GM18508 (cell line): Measurements from ENCODE around the gene BACH2.
"Not testable (repeated sequence)": the region's sequence is repeated elsewhere in the genome, so short reads cannot be mapped to it uniquely, and the experiment has no call there.

ENCODE experiments used
- ATAC-seq: cut with Tn5 transposase; IDR thresholded peaks from one replicate; pipeline ENCODE4 v1.9.1; 2021; ENCODE audit warnings: moderate number of reproducible peaks; ENCODE audit not compliant: insufficient read depth, unreplicated experiment

The BACH2 gene

DNA sequence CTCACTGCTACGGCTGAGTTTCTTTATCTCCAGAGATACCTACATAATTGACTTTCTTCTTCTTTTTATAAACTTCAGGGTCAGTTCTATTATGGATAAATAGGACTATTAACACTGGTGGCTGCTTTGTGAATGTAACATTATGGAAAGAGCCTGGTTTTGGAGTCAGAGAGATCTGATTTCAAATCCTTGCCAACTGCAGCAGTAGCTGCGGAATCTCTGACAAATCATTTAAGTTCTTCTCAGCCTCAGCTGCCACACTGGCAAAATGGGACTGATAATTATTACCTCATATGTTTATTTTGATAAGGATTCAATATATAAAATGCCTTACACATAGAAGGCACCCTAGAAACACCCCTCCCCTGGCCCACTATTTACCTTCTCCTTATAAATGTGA, 160.5 kb downstream of the BACH2 start:
- ATAC-seq: no peak

DNA sequence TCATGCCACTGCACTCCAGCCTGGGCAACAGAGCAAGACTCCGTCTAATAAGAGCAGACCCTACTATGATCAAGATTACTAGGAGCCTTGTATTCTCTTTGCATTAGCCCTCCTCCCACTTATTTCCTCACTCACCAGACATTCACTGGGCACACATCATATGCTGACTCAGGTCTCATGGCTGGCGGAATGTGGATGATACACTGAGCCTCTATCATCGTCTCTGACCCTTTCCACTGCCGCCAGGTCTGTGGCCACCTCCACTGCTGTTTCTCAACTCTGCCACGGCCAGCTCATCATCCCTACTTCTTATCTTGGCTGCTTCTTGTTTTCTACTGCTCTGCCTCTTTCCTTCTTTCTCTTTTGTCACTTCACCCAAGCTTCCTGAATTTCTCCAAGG, 161.0 kb downstream of the BACH2 start:
- no peak for ATAC-seq

DNA sequence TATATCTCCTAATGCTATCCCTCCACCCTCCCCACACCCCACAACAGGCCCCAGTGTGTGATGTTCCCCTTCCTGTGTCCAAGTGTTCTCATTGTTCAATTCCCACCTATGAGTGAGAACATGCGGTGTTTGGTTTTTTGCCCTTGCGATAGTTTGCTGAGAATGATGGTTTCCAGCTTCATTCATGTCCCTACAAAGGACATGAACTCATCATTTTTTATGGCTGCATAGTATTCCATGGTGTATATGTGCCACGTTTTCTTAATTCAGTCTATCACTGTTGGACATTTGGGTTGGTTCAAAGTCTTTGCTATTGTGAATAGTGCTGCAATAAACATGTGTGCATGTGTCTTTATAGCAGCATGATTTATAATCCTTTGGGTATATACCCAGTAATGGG, 163.0 kb downstream of the BACH2 start:
- ATAC-seq: not testable (repeated sequence)

DNA sequence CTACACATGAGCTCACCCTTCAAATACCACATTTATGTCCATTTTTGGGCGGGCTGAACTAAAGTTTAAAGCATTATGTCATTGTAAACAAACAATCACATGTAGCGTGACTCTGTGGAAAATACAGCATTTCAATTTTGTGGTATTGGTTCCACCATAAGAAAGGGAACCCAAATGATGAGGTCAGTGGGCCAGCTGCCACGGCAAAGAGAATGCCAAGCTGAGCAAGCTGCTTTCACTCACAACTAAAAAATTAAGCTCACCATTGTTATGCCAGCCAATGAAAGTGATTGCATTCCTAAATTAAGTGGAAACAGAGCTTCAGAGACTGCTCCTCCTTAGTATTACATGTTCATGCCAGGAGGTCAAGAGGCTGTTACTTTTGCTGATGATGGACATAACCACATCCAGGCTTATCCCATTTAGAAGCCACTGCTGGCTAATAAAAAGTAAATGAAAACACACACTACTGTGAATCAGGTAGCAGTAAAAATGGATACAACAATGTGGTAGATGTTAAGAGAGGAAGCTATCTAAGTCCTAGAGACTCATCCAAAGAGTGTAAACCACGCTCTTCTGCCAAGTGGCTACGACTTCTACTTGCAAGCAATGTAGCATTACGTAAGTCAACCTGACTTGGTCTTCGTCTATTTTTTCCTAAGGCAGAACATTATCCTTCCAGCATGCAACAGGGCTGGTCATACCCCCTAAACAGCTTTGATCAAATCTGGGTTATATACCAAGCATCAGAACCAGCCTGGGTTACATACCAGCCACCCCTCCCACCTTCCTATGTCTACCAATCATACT, 164.8 kb downstream of the BACH2 start:
- ATAC-seq: no peak

DNA sequence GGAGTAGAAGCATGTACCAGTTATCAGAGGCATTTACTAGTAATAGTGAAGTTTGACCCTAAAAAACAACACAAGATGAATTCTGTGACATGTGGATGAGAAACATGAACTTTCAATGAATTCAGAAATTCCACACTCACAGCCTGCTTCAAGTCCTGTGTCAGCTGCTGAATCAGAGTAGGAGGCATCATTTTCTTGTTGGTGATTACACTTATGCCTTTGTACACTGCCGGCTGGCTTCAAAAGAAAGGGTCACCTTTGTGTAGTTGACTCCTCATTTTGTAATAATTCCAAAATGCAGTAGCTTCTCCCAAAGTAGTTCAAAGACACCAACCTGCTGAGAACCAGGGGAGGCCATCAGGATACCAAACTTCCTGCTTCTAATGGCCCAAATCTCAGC, 165.5 kb downstream of the BACH2 start:
- no peak for ATAC-seq

DNA sequence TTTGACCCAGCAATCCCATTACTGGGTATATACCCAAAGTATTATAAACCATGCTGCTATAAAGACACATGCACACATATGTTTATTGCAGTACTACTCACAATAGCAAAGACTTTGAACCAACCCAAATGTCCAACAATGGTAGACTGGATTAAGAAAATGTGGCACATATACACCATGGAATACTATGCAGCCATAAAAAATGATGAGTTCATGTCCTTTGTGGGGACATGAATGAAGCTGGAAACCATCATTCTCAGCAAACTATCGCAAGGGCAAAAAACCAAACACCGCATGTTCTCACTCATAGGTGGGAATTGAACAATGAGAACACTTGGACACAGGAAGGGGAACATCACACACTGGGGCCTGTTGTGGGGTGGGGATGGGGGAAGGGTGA, 168.0 kb downstream of the BACH2 start:
- not testable (repeated sequence) for ATAC-seq

DNA sequence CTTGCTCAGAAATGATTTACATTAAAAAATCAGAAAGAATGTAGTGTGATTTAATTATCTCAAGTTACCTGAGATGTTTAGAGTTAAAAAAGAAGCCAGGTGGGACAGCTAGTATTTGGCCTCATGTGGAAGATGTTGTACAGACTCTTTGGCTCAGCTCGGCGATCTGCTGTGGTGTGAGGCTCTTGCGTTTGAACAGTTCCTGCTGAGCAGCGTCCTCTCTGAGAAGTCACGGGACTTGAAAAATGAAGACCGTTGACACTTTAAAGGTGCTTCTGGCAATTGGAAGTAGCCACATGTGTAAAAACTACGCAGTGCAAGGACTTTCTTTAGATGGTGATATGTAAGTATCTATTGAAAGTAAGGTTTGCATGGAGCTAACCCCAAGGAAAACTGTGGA, 169.0 kb downstream of the BACH2 start:
- no peak for ATAC-seq

DNA sequence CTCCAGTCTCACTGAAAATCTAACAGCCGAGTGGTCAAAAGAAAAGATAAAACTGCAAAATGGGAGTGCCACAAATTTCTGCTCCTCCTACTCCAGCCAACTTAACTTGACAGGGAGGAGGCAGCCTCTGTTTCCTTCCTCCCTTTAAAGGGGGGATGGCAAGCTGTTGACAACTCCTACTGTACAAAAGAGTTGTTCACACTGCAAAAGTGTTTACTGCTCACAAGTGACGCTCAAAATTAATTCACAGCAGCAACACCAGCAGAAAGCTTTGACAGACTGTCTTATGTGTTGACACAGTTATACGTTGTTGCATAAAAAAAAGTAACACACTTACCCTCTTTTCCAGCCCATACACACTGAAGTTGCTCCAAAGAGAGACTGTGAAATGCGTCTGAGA, 169.8 kb downstream of the BACH2 start:
- no peak for ATAC-seq

DNA sequence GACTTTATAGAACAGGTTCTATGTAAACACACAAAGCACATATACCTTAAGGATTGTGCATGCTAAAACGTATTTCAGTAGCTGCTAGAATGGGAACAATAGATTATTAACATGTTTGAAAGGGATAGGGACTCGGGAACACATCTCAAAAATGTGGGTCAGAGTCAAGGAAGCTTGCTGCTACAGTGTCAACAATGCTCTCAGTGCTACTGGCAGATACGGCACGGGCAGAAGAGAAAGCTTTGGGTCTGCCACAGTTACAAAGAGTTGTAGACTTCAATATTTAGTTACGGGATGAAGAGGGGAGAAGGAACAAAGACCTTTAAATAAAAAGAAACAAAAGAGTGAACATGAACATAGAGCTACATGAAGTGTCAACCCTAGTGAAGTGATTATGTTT, 170.5 kb downstream of the BACH2 start:
- no peak for ATAC-seq

DNA sequence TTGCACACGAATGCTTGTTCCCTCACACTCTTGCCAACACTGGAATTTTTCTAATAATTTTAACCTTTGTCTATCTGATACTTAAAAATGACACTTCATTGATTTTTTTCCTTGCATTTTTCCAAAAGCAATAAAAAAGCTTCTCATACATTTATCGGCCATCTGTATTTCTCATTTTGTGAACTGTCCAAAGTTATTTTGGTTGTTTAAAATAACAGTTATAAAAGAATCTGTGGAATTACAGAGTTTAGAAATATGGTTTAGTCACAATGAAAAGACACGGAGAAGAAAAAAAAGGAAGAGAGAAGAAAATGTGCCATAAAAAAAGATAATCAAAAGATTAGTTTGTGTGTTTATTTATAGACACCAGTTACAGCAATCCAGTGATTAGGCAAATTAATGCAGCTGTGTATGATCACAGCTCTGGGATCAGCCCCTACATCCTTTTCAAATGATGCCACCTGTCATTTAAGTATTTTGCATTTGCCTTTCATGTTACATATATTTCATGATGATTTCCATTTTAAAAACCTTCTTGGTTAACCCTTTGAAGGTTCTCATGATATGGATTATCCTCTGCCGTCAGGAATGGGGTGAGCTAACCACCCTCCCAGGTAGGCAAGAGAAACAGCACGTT, 171.7 kb downstream of the BACH2 start:
- ATAC-seq: no peak

DNA sequence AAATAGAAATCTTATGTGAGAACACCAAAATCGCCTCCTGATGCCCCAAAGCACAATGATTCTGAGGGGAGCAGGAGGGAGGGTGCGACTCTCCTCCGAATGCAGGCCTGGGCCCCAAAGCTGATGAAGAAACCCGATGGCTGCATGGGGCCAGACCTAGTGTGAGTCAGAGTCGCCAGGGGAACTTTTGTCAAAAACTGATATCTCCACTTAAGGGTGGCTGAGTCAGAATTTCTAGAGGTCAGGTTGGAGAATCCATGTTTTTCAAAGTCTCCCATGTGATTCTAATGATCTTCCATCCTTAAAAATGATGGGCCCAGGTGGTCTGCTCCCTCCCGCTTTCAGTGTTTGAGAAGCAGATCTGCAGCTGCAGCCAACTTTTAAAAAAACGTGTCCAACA, 172.8 kb downstream of the BACH2 start:
- no peak for ATAC-seq

DNA sequence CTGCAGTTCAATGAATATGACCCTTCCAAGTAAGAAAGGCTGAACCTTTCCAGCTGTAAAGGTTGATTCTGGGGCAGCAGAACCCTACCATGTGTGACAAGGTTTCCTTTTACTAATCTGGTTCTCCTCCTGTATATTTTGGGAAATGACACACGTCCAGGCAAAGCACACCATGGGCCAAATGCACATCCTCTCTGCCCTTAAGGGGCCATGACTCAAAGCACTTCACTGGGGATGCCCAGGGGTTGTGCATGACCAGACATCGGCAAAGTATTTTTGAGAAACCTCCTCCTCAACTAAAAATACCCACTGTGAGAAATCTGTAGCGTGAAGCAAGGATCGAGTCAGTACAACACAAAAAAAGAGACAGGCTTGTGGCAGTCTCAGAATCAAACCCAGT, 174.7 kb downstream of the BACH2 start:
- ATAC-seq: no peak

DNA sequence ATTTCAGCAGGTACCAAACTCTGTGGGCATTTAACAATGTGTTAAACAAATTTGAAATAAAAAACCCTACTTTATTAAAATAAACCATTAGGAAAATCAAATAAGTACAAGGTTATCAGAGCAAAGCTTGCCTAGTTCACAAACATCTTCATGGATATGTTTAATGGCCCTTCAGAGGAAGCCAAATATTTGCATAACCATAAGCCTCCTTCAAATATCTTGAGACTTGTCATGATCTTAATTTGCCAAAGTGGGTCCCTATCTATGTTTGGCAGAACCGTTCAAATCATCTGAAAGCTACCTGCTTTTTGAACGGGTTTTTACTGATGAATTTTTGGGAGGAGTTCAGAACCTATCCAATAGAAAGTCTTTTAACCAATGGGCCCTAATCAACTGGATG, 176.3 kb downstream of the BACH2 start:
- no peak for ATAC-seq

DNA sequence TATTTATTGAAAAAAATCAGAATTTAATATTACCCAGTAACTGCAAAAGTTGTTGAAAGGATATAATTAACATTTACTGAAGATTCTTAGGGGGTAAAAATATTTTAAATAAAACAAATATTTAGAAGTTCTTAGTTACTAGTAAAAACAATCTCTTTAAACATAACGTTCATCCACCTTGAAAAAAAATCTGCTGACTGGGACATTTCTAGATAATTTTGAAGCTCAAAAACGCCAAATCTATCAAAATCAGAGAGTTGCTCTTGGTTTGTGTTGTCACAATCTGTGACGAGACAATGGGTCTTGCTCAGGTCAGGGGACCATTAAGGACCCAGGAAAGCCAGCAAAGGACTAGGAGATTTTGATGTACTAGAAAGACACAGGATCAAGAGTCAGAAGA, 177.0 kb downstream of the BACH2 start:
- no peak for ATAC-seq

DNA sequence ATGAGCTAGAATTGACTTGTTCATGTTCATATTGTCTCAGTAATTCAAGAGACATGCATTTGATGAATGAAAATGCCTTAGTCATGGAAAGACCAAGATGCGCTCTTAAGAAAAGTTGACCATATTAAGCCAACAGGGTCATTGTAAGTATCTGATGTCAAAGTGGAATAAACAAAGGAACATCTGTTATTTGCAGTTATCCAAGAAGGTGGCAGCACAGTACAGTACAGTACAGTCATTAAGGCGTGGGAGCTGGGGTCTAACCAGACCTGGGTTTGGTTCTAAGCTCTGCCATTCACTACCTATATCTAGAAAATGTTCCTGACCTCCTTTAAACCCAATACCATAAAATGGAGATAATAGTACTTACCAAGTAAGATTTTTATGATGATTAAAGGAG, 178.1 kb downstream of the BACH2 start:
- ATAC-seq: no peak

DNA sequence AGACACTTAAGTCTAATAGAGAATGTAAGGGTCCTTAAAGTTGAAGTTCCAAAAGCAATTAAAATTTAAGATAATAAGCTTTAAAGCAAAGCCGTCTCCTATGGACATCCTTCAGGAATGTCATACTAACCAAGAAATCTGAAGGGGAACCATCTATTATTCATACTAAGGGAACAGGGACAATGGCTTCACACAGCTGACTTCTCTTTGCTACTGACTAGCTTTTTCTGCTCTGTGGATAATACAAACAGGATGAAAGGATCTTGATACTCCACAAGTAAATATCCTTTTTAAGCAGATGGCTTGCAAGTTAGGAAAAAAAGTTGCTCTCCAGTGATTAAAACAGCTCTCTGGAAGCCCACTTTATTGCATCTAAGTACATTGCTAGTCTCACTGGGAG, 178.6 kb downstream of the BACH2 start:
- ATAC-seq: no peak

DNA sequence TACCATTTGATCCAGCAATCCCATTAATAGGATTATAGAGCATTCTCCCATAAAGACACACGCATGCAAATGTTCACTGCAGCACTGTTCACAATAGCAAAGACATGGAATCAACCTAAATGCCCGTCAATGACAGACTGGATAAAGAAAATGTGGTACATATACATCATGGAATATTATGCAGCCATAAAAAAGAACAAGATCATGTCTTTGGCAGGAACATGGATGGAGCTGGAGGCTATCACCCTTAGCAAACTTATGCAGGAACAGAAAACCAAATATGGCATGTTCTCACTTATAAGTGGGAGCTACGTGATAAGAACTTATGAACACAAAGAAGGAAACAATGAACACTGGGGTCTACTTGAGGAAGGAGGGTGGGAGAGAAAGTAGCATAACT, 180.5 kb downstream of the BACH2 start:
- not testable (repeated sequence) for ATAC-seq

DNA sequence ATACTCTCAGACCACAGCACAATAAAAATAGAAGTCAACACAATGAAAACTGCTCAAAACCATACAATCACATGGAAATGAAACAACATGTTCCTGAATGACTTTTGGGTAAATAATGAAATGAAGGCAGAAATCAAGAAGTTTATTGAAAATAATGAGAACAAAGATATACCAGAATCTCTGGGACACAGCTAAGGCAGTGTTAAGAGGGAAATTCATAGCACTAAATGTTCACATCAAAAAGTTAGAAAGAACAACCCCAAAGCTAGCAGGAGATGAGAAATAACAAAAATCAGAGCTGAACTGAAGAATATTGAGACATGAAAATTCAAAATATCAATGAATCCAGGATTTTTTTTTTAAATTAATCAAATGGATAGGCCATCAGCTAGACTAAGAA, 183.3 kb downstream of the BACH2 start:
- ATAC-seq: no peak

DNA sequence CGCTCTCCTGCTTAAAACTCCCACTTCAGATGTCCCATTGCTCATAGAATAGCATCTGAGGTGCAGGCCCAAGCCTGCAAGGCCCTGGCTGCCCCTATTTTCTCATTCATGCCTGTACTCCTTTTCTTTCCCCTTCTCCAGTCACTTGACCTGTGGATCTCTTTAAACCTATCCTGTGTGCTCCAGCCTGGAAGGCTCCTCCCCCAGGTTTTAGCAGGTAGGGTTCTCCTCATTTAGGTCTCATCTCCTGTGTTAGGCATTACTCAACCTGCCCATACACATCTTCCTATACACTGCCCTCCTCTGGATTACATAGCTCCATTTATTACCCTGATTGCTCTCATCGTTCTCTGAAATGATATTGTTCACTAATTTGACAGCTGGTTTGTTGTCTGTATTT, 185.3 kb downstream of the BACH2 start:
- ATAC-seq: no peak

DNA sequence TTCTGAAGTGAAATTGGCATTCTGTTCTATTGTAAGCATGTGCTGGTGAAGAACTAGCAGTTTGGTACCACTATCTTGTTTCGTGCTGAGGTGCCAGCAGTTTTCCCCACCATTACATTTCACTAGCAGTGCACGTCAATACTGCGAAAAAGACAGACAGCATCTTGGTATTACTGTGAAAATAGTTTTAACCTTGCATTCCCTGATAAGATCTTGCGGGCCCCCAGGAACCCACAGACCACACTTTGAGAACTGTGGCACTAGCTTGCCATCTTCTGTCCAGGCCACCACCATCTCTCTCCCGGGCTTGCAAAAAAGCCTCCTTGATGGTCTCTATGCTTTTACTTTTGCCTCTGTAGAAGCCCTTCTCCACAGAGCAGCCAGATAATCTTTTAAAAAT, 185.7 kb downstream of the BACH2 start:
- no peak for ATAC-seq

DNA sequence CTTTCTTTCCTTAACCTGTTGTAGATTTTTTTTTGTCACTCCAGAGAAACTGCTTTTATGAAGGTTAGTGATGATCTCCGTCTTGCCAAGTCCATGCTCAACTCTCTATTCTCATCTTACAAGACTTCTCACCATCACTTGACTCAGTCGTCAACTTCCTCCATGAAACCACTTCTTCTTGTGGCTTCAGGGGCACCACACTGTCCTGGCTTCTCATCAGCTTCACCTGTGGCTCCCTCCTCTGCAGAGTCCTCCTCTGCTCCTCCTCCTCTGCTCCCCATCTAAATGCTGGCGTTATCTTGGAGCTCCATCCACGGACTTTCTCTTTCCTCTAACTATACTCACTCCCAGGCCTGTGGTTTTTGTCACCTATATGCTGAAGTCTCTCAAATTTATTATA, 187.5 kb downstream of the BACH2 start:
- no peak for ATAC-seq

DNA sequence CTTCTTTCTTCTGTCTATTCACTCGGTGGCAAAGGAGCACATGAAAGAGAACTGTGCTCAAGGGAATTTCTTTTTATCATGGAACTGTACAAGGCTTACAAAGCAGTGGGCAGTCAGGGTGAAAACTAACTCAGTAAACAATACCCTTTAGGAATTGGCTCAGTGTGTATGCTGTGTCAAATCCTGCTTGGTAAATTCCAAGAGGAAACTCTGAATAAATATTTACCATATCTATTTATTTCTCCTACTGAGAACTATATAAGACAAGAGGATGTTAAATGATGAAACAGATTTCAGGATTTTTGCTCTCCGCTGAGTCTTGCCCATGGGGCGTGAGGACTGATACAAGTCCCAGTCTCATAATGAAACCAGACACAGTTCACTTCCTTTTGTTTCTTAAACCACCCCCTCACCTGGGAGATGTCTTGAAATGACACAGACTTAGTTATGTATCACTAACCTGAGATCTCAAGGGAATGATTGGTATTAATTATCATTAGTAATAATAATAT, 188.8 kb downstream of the BACH2 start:
- peak; percentile 95 for ATAC-seq
